HG03159 (cell line): ENCODE results near the gene PALD1.
"Not testable (repeated sequence)": the region's sequence is repeated elsewhere in the genome, so short reads cannot be mapped to it uniquely, and the experiment has no call there.

Experiments used
- ATAC-seq: cut with Tn5 transposase; IDR thresholded peaks from one replicate; pipeline ENCODE4 v1.9.1; 2021; ENCODE audit warnings: mild to moderate bottlenecking, moderate library complexity; ENCODE audit not compliant: unreplicated experiment

Gene PALD1

GRCh38 chr10:70600512-70601395 lies 122.2 kb downstream of the PALD1 start:
- no peak for ATAC-seq

DNA sequence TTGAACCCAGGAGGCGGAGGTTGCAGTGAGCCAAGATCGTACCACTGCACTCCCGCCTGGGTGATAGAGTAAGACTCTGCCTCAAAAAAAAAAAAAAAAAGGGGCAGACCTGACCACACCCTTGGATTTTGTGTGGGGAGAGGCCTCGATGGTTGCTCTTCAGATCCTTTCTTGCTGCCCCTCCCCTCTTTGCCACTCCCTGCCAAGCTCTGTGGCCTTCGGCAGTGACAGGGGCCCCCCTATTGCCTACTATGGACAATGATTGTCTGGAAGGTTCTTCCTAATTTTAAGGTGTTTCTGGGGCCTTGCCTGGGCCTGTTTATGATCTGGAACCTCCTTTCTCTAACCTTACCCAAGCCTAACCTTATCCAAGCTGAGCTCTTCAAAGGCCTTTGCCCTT lies 123.2 kb downstream of the PALD1 start:
- ATAC-seq, result no peak

- no peak for ATAC-seq
Observed at GRCh38 chr10:70602665-70603448, 124.3 kb downstream of the PALD1 start, which contains the start of gene PRF1. Gene PRF1, minus strand, starts transcription at chr10:70602741. Its CDS starts 1,839 bp downstream, at chr10:70600902.

- no peak for ATAC-seq
Observed at GRCh38 chr10:70603449-70603801, 124.9 kb downstream of the PALD1 start.

- ATAC-seq, result no peak
Observed at GRCh38 chr10:70604106-70604505, 125.5 kb downstream of the PALD1 start.

- ATAC-seq, result no peak
Observed at GRCh38 chr10:70605161-70605560, 126.6 kb downstream of the PALD1 start.

DNA sequence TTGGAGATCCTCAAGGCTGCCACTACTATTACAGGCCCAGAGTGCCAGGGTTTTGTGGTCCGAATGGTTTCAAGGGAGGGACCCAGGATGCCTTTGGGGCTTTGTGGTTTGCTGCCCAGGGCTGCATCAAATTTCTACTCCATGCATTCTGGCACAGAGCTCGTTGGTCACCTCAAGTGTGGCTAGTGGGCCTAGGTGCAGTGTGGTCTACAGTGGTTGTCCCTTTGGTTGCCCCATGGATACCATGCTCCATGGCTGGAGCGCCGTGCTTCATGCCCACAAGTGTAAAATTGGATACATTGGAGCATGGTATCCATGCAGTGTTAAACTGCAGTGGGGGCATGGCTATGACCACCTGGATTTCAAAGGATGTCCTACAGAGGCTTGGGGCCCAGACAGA lies 129.4 kb downstream of the PALD1 start:
- no peak for ATAC-seq

- no peak for ATAC-seq
Observed at GRCh38 chr10:70613941-70614340, 135.4 kb downstream of the PALD1 start.

DNA sequence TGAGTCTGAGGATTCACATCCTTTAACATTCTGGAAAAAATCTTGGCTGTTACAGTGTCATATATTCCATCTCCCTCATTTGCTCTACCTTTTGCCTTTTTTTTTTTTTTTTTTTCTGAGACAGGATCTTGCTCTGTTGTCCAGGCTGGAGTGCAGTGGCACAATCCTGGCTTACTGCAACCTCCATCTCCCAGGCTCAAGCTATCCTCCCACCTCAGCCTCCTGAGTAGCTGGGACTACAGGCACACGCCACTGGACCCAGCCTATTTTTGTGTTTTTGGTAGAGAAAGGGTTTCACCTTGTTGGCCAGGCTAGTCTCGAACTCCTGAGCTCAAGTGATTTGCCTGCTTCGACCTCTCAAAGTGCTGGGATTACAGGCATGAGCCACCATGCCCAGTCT lies 135.8 kb downstream of the PALD1 start:
- ATAC-seq, result not testable (repeated sequence)

- ATAC-seq, result no peak
Observed at GRCh38 chr10:70615211-70615610, 136.6 kb downstream of the PALD1 start.

- no peak for ATAC-seq
Observed at GRCh38 chr10:70615784-70616522, 137.4 kb downstream of the PALD1 start.

GRCh38 chr10:70616761-70617160 lies 138.2 kb downstream of the PALD1 start:
- ATAC-seq, result no peak
